Heart right ventricle (tissue), 16 donors: Measurements from ENCODE around the gene HOXA9. TPM values are rescaled to one million over a fixed set of nuclear protein-coding genes. Genes with fewer than 3 reads are reported as not detected.

Source experiments
- ATAC-seq, 8 donors: fragments of 200-7000 bp; cut with Tn5 transposase; one replicate each; pipeline ENCODE4 v1.9.1; 2020; ENCODE audit warnings: mild to moderate bottlenecking in 8 of 8, moderate library complexity in 8 of 8, moderate number of reproducible peaks in 1 of 8
- DNase-seq, 2 donors: peaks; one replicate each; pipeline ENCODE4 v3.0.0-alpha.2; 2020
- H3K27ac ChIP-seq, 10 donors: fragments of 200-600 bp; sonication (generic) in 2 of 10; one replicate each; pipeline versions ENCODE4 v1.5.0 to v1.8.0; 2020 to 2022; ENCODE audit warnings: mild to moderate bottlenecking in 3 of 10
- H3K27me3 ChIP-seq, 7 donors: fragments of 200-600 bp; one replicate each; pipeline ENCODE4 v1.8.0; 2021 to 2022; ENCODE audit warnings: mild to moderate bottlenecking in 2 of 7
- H3K36me3 ChIP-seq, 9 donors: fragments of 200-600 bp; sonication (generic) in 1 of 9; one replicate each; pipeline versions ENCODE4 v1.5.0 to v1.8.0; 2020 to 2022; ENCODE audit warnings: mild to moderate bottlenecking in 2 of 9
- H3K4me1 ChIP-seq, 9 donors: fragments of 200-600 bp; sonication (generic) in 1 of 9; one replicate each; pipeline versions ENCODE4 v1.5.0 to v1.8.0; 2020 to 2022; ENCODE audit warnings: mild to moderate bottlenecking in 4 of 9
- H3K4me3 ChIP-seq, 10 donors: fragments of 200-600 bp; sonication (generic) in 2 of 10; one replicate each; pipeline versions ENCODE4 v1.5.0 to v1.8.0; 2020 to 2022; ENCODE audit warnings: mild to moderate bottlenecking in 7 of 10, moderate library complexity in 2 of 10
- H3K9me3 ChIP-seq, 11 donors: fragments of 200-600 bp in 10 of 11; sonication (generic) in 2 of 11; one replicate each; pipeline versions ENCODE4 v1.5.0 to v1.8.0; 2013 to 2022; ENCODE audit warnings: mild to moderate bottlenecking in 2 of 11, control low read depth in 1 of 11, moderate library complexity in 1 of 11
- WGBS, 2 donors: extraction: QIAGEN DNeasy Blood & Tissue Kit; methylation state at CpG; one replicate each; pipeline ENCODE4 v1.1.7; 2013; ENCODE audit warnings: inconsistent platforms in 1 of 2; 5-methylcytosine and 5-hydroxymethylcytosine counted together
- intact Hi-C, 10 donors: fragments of 100-400 bp; cut with DNase I; formaldehyde crosslinking; loops; one replicate each; pipeline versions ENCODE4 v1.11.1 to v1.14.2; 2022
- polyA plus RNA-seq, 2 donors: library from polyadenylated mRNA; stranded (reverse); fragments of 200-250 nt; gene quantifications; one replicate each; pipeline ENCODE4 v1.2.3, GENCODE V29; 2013
- total RNA-seq, 10 donors: library from RNA; stranded (reverse); fragmentation: NEBNext Ultra II Directional in 3 of 10; extraction: Animal tissue kit (Norgen Biotek cat#: 25700) in 3 of 10; gene quantifications; one replicate each; pipeline versions ENCODE4 v1.2.1 to v1.2.4, GENCODE V29; 2021 to 2023
- TF ChIP-seq, protein P1 (sequence below), 9 donors: fragments of 200-600 bp; sonication (generic) in 2 of 9; IDR thresholded peaks; one replicate each; pipeline versions ENCODE4 v1.5.0 to v1.8.0; 2021 to 2022; ENCODE audit warnings: antibody characterized with exemption in 9 of 9, mild to moderate bottlenecking in 5 of 9, moderate library complexity in 1 of 9
- donor health status: Arrhythmogenic right ventricular cardiomyopathy.
- donor health status: ischemic (EF 13 %, LVEDD 7.1; RV severe dilation, severe dysfunction).
- donor health status: healthy with polysubstance abuse.
- donor health status: DM: no; HTN: yes; CAD: no.
- donor health status: DM: no; HTN: no; CAD: no.
- donor health status: ischemic (EF 25% LVEDD 6.9; RV normal size, moderate dysfunction).
- donor health status: ischemic (EF 25% LVEDD 5.7; RV mildly dilated, moderate dysfunction).
- donor health status: healthy.
- donor health status: DM: yes; HTN: yes; CAD: no.
- donor health status: Ischemic cardiomyopathy.
- donor health status: ischemic (EF 35%, LVEDD 5.7; RV mildly dilated, moderate dysfunction).
- donor health status: nonischemic (EF 11% LVEDD 7.7; RV severe dilation, severe dysfunction).
- donor health status: DM: yes; HTN: yes; CAD: no.
- donor health status: PGD.
- donor health status: ischemic (EF 29% LVEDD 5.4; RV normal size, mild dysfunction).
- donor health status: nonischemic (EF 23%, LVEDD 6.1; RV moderate dilation, normal function).

The HOXA9 gene
- total and polyA plus RNA-seq, 12 donors: not detected

DNA sequence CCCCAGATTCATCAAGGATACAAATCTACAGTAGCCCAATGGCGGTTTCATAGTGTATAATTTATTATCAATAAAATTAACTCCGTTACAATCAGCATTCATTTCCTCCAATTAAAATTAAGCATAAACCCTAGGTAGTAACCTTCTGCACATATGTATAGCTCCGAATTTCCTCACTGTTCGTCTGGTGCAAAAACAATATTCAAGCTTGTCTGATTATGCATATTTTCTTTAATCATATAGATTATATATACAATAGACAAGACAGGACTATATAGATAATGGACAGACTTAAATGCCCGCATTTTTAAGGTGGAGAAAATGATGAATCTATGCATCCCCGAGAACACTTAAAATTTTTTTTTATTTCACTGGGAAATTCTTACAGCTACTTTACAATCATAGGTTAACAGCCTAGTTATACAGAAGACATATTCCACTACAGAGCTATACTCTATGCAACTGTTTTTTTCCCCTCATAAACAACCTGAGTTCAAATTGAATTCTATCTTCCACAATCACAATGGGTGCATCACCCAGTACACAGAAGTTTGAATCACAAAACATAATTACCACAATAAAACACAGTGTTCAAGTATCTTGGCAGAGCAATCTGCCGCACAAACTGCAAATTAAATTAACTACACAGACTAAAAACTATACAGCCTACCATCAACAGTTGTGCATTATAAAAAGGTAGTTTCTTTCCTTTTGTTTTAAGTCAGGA, 2.6 kb downstream of the HOXA9 start:
- intact Hi-C loops: loop anchor here in 9 of 10 donors (5.0 to 10.0 kb wide), 11 partner anchors 308 to 1298 kb away; no protein-coding TSS in a partner anchor
- Histone ChIP-seq H3K9me3 (no peaks in the 10 kb centered on the region), H3K36me3 (peaks cover 0 to 15% (median 0%) of the 10 kb centered on the region in 9 donors), H3K4me3 (no peak overlapping the region), H3K4me1 (peaks cover 8 to 77% (median 40%) of the 10 kb centered on the region in 9 donors), H3K27ac (no peak overlapping the region), H3K27me3 (peaks cover 72 to 100% (median 100%) of the 10 kb centered on the region in 7 donors)
- ATAC-seq: no peak
- 56 to 61% methylated on average over 7 of the region's 7 CpGs for WGBS, 2 donors
- TF ChIP-seq, protein P1, sequence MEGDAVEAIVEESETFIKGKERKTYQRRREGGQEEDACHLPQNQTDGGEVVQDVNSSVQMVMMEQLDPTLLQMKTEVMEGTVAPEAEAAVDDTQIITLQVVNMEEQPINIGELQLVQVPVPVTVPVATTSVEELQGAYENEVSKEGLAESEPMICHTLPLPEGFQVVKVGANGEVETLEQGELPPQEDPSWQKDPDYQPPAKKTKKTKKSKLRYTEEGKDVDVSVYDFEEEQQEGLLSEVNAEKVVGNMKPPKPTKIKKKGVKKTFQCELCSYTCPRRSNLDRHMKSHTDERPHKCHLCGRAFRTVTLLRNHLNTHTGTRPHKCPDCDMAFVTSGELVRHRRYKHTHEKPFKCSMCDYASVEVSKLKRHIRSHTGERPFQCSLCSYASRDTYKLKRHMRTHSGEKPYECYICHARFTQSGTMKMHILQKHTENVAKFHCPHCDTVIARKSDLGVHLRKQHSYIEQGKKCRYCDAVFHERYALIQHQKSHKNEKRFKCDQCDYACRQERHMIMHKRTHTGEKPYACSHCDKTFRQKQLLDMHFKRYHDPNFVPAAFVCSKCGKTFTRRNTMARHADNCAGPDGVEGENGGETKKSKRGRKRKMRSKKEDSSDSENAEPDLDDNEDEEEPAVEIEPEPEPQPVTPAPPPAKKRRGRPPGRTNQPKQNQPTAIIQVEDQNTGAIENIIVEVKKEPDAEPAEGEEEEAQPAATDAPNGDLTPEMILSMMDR (IDR thresholded peaks at IDR 0.05): no peak
- no peak for DNase-seq

DNA sequence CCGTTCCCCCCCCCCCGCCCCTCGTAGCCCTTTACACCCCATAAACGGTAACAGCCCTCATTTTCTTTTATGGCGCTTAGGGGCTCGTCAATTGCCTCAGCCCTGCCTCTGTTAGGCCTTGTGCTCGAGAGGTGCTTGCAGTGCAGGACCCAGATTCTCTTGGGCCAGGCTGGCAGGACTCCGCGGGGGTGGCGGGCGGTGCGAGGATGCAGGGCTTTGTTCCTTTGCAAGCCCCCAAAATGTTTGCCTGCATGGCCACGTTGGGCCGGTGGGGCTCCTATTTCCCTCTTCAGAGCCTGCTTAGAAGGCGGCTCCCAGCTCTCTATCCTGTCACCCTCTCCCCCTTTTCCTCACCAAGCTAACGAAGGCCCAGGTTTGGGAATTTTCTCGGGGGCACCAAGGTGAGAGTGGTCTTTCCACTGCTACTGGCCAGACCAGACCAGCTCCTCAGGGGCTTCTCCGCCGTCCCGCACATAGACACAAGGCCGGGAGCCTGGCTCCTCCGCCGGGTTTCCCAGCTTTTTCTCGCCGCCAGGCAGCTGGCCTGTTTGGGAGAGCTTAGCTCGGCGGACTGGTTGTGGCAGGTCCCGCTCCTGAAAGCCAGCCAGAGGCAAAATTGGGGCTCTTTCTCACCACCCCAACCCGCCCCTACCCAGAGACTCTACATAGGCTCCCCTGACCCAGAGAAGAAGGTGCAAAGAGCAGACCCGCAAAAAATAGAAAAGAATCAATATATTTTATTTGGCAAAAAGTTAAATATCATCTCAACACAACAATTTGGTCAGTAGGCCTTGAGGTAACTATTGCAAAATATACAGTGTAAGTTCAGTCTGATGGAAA, 3.4 kb downstream of the HOXA9 start:
- H3K9me3 ChIP-seq: no peaks in the 10 kb centered on the region
- intact Hi-C loops: loop anchor here (2.0 to 10.0 kb wide), 14 partner anchors 307 to 1297 kb away; no protein-coding TSS in a partner anchor
- peaks cover 0 to 15% (median 0%) of the 10 kb centered on the region in 9 donors for H3K36me3 ChIP-seq
- no peak overlapping the region for H3K27ac ChIP-seq
- peaks cover 8 to 77% (median 38%) of the 10 kb centered on the region in 9 donors for H3K4me1 ChIP-seq
- no peak for DNase-seq
- H3K27me3 ChIP-seq: peaks cover 74 to 100% (median 100%) of the 10 kb centered on the region in 7 donors
- 18 to 25% methylated on average over 30 of the region's 30 CpGs for WGBS, 2 donors
- H3K4me3 ChIP-seq: peak overlapping the region in 1 of 10 donors; percentile 68
- TF ChIP-seq, protein P1 (IDR thresholded peaks at IDR 0.05): no peak
- ATAC-seq: no peak

DNA sequence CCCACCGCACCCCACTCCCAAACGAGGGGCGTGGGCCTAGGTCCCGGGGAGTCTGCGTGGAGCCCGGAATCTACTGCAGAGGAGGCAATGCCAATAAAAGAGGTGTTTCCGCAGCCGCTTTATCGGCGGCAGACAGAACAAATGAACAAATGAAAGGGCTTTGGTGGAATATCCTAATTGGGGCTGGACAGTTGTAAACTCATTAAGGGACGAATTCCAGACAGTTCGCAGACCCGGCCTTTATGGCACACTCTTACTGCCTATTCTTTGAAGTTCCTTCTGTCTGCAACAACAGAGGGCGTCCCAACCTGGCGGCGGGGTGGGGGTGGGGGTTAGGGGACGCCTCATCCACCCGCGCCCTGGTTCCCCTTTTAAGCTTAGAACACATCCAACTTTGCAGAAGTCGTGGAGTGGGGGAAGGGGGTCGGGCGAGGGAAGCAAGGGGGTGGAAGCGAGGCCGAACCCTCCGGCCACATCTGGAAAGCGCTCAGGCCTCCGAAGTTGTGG, 4.1 kb downstream of the HOXA9 start:
- H3K9me3 ChIP-seq: no peaks in the 10 kb centered on the region
- TF ChIP-seq, protein P1 (IDR thresholded peaks at IDR 0.05): peak in 5 of 9 donors; percentile 3 to 17 (median 6)
- no peak overlapping the region for H3K27ac ChIP-seq
- DNase-seq (no peak), ATAC-seq (peak in 5 of 8 donors; percentile 26 to 50 (median 47))
- intact Hi-C loops: loop anchor here (2.0 to 10.0 kb wide), 14 partner anchors 306 to 1296 kb away; no protein-coding TSS in a partner anchor
- peaks cover 8 to 77% (median 32%) of the 10 kb centered on the region in 9 donors for H3K4me1 ChIP-seq
- peak overlapping the region; percentile 36 to 75 (median 58) for H3K4me3 ChIP-seq
- WGBS, 2 donors: 3 to 4% methylated on average over 26 to 27 of the region's 27 CpGs
- H3K36me3 ChIP-seq: peaks cover 0 to 18% (median 0%) of the 10 kb centered on the region in 9 donors
- H3K27me3 ChIP-seq: peaks cover 74 to 100% (median 100%) of the 10 kb centered on the region in 7 donors
